SIG-M5 (cell line): ENCODE results near the gene PPP1R13L.
A peak's percentile ranks its signal among the peaks of the same experiment; 100 is the strongest.

Source experiments
- DNase-seq: peaks from one replicate; lab custom pipeline; 2025; lab: John Stamatoyannopoulos, UW

The PPP1R13L gene

DNA sequence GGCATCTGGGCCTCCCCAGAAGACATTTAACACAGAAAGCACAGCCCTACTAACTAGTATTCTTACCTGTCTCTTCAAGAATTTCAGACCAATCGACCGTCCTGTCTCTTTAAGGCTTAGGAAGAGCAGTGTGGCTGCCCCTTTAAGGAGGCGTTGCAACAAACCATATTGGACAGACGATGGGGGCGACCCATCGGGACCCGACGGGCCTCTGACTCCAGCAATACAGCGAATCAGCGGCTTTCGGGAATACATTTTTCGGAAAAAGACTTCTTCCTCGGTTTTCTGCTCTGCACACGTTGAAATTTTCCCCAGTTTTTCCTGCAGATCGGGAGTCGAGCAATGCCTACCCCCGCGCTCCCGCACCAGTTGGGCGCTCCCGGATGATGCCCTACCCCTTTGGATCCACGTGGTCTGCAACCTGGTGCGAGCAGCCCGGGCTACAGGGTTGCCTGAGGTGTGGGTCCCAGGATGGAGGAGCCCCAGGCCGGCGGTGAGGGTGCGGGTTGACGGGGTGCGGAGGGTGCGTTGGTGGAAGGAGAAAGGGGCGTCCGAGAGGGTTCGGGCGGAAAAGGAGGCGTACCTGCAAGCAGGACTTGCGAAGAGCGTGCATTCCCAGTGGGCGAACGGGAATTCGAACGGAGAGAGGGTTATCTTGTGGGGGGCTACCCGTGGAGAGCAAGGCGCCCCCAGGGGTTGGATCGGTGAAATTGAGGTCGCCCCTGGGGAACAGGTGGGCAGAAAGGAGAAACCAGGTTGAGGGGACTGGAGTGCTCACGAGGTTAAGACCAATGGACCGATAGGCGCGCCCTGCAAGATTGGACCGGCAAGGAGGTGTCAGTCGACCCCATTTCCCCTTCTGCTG lies 1.6 kb upstream of the PPP1R13L start, which contains the start of gene POLR1G:
Gene POLR1G, plus strand, starts transcription at position 419 of the 865 bp plus-strand sequence. Its CDS starts 53 bp downstream, at position 472.
- peak; percentile 39 for DNase-seq

DNA sequence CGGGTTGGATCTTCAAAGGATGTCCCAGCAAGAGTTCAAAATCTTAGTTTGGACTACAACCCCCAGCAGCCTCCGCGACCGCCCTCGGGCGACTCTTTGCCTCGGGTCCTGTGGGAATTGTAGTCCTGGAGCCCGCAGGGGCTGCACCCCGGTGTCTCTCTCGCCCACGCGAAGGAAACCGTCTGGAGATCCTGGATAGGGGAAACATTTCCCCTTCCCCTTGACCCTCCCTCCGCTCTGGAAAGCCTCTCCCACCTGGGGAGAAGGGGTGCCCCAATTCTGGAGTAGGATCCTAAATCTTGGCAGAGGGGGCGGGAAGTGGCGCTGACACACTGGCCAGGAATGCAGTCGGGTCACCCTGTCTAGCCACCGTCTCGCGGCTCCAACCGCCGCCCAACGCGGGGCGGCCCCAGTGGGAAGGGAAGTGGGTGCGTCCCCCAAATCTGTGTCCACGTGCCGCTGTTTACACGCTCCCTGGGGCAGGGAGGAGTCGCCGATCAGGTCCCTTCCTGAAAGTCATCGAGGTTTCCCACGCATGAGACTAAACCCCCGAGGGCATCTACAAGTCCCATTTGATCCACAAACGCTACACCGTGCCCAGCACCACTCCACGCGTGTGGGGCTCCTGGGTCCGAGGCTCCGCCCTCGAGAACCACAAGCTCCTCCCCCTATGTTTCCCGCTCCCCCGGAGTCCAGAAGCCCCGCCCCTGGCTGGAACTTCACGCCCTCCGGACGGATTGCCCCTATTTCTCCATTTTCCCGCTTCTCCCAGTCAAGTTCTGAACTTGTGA lies 761 bp upstream of the PPP1R13L start:
- peak; percentile 14 for DNase-seq

DNA sequence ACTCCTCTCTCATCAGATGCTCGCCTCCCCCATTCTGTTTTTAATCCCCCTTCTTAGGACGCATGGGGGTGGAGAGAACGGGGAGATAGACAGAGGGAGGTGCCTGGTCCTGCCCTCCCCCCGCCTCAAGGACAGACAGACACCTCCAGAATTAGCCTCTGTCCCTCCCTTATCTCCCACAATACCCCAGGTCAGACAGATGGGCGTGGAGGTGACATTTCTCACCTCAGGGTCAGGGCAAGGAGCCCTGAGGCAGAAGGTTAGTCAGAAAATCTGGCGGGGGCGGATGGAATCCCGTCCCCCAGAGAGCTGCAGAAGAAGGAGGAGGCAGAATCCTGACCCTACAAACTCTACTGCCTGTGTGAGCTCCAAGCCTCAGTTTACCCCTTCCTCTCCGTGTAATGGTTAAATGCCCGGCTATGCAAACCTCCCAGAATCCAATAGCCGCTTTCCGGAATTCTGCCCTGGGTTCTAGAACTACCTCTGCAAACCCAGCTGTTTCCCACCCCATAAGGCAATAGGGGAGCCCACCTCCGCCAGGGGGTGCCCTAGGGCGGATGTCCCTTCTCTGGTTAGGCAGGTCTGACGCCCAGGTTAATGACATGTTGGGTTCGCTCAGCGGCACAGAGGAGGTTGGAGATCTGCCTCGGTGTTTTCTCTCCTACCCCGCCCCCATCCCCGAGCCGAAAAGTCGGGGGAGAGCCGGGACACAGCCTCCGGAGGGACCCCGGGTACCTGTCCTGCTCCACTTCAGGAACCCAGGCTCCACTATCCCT lies 900 bp downstream of the PPP1R13L start:
- no peak for DNase-seq

DNA sequence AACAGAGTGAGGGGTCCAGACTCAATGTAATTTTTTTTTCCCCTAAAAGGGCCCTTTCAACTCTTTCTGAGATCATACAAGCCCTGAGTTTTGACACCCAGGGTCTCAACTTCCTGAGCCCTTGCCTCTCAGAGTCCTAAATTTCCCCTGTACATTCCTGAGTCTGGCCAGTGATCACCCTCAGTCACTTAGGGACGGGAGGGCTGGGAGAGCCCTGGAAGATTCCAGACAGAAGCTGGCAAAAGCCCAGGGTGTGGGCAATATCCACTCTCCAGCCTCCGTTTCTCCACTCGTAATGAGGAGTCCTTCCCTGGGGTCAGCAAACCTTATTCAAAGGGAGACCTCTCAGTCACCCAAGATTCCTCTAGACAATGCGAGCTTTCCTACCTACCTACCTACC lies 1.6 kb downstream of the PPP1R13L start:
- DNase-seq = no peak

DNA sequence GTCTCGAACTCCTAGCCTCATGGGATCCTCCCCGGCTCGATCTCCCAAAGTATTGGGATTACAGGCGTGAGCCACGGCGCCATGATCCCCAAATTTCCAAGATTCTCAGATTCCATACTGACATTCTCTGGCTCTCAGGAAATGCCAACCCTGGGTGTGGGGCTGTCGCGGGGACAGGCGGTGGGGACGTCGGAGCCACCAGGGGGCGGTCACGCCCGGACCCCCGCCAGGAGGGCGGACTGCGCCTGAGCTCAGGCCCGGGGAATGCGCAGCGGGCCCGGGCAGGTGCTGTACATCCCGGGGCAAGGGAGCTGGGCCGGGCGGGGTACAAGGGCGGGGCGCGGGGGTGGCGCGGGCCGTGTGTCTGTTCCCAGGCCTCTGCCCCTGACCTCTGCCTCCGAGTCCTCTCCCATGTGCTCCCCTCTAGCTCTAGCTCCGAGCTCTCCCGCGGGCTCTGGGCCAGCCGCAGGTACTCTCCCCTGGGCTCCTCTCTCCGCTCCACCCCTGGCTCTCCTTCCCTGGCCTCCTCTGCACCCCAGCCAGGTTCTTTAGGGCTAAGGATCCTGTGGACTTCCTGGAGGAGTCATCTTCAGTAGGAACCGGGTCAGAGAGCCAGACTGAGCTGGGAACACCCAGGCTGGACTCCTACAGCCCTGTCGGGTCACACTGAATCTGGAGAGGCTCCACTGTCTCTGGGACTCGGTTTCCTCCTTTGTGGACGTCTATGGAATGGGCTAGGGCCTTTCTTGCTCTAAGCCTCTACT lies 2.4 kb downstream of the PPP1R13L start:
- no peak for DNase-seq

DNA sequence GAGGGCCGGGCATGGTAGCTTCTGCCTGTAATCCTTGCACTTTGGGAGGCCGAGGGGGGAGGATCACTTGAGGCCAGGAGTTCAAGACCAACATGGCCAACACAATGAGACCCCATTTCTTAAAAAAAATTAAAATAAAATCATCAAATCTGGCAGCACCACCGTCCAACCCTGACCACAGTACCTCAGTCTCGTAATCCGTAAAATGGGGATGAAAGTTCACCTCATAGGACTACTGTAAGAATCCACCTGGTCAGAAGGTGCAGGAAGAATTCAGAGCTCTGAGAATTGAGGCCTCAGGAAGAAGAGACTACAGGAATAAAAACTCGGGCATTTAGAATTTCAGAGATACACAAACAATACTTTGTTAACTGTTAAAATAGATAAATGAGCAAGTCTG lies 3.1 kb downstream of the PPP1R13L start:
- no peak for DNase-seq

DNA sequence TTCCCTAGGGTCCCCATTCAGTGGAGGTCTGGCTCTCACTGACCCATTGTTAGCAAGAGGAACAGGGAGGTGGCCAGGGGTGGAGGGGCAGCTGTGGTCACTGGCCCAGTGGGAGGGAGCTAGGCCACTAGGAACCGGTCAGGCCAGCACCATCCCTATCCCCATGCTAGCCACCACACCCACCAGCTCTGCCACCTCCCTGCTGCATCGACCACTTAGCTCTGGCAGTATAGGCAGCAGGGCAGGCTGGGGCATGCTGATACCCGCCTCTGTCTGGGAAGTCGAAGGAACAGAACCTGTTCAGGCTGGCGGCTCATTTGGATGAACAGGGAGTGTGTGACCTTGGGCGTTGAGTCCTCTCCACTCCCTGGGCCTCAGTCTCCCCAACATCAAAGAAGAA lies 4.7 kb downstream of the PPP1R13L start:
- DNase-seq = no peak

DNA sequence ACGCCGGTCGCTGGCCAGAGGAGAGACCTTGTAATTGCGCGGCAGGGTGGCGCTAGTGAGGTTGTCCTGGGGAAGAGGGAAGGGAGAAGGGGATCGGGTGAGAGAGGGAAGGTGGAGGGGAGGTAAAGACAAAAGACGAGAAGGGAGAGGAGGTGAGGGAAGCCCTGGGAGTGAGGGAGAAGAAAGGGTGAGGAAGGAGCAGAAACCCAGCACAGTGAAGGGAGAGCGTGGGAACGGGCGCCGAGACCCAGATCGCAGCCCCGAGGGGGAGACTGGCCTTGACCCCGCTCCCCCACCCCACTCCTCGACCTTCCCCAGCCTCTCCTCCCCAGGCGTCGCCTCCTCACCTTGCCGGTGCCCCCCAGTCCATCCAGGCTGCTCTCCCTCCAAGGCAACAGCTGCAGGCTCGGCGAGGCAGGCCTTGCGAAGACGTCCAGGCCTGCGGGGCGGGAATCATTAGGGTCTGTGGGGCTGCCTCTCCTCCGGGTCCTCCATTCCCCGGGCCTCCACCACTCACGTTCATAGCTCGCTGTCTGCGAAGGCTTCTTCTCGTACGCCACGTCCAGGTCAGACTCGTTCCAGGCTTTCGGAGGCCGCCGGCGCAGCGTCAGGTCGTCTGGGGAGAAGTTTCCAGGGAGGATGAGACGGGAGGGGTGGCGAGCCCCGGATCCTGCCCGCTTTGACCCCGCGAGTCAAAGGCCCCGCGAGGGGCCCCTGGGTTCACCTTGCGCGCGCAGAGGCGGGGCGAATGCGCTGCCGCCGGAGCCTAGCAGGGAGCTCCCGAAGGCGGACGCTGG lies 8.8 kb downstream of the PPP1R13L start:
- DNase-seq = no peak

DNA sequence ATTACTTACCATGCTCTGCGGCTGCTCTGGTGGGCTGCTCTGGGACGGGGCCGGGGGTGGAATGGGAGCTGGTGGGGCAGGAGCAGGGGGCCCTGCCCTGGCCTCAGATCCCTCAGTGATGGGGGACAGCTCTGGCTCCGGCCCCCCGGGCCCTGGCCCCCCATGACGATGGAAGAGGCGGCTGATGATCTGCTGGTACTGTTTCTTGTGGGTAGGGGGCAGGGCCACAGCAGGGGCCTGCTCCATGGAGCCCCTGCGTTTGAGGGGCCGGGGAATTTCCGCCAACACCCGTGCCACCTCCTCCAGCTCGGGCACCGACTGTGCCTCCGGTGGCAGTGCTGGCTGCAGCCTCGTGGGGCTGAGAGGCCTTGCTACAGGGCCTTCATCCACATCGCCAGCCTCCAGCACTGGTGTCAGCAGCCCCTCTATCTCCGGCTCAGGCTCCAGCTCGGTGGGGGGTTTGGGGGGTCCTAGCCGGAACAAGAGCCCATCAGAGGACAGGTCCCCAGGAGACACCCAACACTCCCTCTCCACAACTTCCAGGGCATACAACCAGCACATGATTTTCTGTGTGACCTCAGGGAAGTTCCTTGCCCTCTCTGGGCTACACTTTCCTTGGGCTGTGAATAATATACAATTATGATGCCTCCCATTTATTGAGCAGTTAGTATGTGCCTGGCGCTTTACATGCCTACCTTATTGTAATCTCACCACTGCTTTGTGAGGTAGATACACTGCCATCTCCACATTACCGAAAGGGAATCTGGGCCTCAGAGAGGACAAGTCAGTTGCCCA lies 12.8 kb downstream of the PPP1R13L start:
- no peak for DNase-seq

DNA sequence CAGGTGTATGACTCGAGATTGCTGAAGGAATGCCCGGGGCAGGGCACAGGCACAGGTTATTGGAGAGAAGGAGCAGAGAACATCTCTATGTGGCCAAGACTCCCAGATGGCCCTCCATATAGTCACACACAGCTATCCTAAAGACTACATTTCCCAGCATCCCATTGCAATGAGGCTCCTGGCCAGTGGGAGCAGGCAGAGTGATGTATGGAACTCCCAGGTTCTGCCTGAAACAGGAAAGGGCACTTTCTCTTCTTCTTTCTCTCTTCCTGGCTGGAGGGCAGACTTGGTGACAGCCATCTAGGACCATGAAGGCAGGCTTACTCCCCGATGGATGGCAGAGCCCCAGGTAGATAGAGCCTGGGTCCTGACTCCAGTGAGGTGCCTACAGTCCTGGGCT lies 13.5 kb downstream of the PPP1R13L start:
- DNase-seq = no peak

DNA sequence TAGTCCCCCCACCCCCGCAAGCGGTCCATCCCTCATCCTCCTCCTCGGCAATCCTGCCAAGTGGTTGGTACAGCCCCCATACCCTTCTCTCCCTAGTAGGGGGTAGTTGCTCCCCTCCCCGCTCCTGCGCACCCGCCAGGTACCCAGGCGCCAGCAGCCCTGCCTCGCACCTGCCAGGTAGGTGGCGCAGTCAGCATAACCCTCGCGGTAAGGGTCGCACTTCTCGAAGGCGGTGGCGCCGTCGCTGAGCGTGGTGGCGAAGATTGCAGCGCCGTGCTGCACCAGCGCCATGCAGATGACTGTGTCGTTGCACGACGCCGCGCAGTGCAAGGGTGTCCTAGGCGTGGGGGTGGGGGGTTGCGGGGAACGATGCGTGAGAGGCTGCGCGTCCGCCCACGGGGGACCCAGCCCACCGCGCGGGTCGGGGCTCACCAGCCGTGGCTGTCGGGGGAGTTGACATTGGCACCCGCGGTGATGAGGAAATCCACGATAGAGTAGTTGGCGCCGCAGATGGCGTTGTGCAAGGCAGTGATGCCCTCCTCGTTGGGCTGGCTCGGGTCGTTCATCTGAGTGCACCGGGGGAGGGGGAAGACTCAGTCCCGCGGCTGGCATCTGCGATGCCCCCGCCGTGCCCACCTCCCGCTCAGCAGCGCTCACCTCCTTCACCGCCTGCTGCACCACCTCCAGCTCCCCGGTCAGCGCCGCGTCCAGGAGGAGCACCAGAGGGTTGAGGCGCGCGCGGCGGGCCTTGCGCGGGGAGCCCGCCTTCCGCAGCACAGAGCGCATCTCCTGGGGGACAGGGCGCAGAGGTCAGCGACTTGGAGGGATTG lies 19.3 kb downstream of the PPP1R13L start:
- DNase-seq = no peak

DNA sequence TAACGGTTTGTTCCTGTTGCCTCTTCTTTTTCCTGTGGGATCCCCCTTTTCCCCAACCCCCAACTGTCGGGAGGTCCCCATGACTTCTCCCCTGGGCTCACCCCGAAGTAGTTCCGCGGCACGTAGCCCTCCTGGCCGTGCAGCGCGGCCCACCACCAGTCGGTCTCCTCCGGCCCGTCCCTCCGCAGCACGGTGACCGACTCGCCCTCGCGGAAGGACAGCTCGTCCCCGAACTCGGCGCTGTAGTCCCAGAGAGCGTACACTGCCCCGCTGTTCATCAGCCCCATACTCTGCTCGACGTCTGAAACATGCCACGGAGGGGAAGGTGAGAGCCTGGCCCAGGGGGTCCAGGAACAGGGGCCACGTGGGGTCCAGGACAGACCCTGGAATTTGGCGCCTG lies 22.4 kb downstream of the PPP1R13L start:
- DNase-seq = no peak

DNA sequence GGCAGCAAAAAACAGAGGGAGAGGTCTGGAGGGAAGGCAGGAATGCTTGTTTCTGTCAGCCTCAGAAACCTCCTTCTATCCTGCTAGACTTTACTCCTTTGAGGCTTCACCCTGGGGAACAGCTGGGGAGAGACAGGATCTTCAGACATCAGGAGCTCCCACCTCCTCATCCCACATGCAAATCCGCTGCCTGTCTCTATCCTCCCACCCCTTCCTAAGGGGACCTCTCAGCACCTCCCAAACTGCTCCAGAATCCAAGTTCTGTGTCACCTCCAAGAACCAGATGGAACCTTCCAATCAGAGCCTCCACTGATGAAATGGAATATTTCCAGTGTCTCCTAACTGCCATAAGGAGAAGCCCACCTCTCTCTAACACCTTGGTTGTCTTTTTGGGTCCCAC lies 24.8 kb downstream of the PPP1R13L start:
- no peak for DNase-seq

DNA sequence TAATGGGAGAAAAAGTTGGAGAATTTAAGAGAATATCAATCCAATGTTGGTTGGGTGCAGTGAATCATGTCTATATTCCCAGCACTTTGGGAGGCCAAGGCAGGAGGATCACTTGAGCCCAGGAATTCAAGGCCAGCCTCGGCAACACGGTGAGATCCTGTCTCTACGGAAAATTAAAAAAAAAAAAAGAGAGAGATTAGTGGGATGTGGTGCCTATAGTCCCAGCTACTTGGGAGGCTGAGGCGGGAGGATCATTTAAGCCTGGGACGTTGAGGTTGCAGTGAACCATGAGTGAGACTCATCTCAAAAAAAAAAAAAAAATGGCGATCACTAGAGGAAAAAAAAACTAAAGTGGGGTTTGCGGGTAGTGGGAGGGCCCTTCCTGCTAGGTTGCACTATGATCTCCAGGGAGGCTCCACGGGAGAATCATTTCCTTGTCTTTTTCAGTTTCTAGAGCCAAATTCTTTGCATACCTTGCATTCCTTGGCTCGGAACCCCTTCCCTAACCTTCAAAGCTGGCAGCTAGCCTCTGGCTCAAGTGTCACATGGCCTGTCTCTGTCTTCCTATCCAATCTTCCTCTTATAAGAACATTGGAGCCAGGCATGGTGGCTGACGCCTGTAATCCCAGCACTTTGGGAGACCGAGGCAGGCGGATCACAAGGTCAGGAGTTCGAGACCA lies 28.7 kb downstream of the PPP1R13L start:
- DNase-seq = no peak

DNA sequence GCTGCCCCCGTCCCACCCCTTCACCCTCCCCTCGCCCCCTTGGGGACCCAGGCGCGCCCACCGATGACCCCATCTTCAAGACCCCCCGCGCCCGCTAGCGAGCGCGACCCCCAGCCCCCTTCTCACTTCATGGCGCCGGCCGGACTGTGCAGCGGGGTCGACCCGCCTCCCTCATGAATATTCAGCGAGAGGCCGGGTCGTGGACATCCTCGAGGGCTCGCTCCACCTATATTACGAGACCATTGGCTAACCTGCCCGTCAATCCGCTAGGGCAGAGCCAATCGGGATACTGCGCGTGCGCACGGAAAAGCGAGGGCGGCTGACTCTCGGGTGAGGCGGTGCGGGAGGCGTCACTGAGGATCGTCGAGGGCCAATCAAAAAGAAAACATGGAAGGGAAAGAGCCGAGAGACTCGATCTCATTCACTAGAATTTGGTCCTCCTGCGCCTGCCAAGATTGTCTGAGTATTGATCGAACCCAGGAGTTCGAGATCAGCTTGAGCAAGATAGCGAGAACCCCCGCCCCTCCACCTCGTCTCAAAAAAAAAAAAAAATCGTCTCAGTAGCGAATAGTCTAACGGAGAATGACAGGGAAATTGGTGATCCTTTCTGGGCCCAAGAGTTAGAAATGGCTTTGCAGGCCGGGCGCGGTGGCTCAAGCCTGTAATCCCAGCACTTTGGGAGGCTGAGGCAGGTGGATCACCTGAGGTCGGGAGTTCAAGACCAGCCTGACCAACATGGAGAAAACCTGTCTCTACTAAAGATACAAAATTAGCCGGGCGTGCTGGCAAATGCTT lies 34.3 kb downstream of the PPP1R13L start, which contains the start of gene ERCC2:
Gene ERCC2, minus strand, starts transcription at position 164 of the 795 bp plus-strand sequence. Its CDS starts 33 bp downstream, at position 131.
- peak; percentile 65 for DNase-seq

DNA sequence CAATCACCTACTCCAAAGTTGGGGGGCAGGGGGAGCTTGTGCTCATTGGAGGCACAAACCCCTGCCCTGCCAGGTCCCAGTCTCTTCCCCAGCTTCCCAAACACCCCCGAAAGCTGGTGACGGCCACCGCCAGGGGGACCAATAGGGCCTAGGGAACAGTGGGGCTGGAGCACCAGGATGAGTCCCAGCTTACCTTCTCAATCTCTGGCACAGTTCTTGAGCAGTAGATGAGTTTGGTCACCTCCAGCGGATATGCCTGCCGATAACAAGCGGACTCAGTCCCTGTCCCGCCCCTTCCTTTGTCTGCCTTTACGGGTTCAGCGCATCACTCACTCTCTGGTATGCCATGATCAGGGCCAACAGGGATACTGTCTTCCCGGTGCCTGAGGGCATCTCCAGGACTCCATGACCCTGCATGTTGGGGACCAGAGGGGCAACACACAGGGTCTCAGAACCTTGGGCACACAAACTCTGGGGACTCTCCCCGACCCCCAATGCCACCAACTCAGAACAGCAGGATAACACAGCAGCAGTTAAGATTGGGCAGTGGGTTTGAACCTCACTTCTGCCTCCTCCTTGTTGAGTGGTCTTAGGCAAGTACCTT lies 36.0 kb downstream of the PPP1R13L start:
- no peak for DNase-seq

DNA sequence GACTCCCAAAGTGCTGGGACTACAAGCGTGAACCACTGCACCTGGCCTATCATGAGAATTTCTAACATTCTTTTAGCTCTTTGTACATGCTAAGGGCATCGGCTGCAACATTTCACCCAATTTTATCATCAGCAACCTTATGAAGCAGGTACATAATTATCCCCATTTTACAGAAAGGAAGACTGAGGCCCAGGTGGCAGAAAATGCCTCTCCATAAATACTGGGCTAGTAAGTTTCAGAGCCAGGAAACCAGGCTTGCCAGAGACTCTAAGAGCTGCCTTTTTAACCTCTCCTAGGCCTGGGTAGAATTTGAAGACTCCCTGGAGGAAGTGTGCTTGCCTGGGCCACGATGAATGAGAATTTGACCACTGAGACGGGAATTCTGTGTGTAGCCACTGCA lies 36.7 kb downstream of the PPP1R13L start:
- no peak for DNase-seq
